IMR-90 (cell line): ENCODE data around the gene SEMA5A.

ENCODE experiments used
- POLR2A ChIP-seq: IDR thresholded peaks from 2 replicates; pipeline ENCODE4 v1.6.1; 2012; ENCODE audit warnings: mild to moderate bottlenecking, low read depth, low read length
- TF ChIP-seq, protein P1 (sequence below): conservative IDR thresholded peaks from 2 replicates; pipeline ENCODE4 v1.5.1; 2012; ENCODE audit warnings: mild to moderate bottlenecking, low read depth, low read length, improper control_type of control experiment

DNA sequence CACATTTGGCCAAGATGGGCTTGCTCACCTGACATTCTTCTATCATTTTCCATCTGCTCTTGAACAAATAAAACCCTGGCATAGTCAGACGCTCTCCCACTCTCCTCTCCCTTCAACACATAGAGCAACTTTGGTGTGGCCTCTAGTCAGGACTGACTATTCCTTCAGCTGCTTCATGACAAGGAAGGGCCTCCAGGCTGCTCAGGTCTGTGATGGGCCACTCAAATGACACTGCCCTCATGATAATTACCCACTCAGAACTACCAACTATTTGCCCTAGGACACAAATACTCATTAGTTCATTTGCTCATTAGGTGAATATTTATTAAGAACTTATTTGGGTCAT lies 376.3 kb downstream of the SEMA5A start:
- no peak for TF ChIP-seq POLR2A
- TF ChIP-seq, protein P1, sequence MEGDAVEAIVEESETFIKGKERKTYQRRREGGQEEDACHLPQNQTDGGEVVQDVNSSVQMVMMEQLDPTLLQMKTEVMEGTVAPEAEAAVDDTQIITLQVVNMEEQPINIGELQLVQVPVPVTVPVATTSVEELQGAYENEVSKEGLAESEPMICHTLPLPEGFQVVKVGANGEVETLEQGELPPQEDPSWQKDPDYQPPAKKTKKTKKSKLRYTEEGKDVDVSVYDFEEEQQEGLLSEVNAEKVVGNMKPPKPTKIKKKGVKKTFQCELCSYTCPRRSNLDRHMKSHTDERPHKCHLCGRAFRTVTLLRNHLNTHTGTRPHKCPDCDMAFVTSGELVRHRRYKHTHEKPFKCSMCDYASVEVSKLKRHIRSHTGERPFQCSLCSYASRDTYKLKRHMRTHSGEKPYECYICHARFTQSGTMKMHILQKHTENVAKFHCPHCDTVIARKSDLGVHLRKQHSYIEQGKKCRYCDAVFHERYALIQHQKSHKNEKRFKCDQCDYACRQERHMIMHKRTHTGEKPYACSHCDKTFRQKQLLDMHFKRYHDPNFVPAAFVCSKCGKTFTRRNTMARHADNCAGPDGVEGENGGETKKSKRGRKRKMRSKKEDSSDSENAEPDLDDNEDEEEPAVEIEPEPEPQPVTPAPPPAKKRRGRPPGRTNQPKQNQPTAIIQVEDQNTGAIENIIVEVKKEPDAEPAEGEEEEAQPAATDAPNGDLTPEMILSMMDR, result no peak
